SIG-M5 (cell line): ENCODE data around the gene GAPDHS.

Experiments
- DNase-seq: peaks from one replicate; lab custom pipeline; 2025; lab: John Stamatoyannopoulos, UW

GAPDHS gene

GRCh38 chr19:35511337-35511736, 21.9 kb upstream of the GAPDHS start:
- no peak for DNase-seq

- DNase-seq: no peak
These were observed 20.2 kb upstream of the GAPDHS start for GRCh38 chr19:35512831-35513627.

GRCh38 chr19:35513628-35514281, 19.5 kb upstream of the GAPDHS start, which contains the start of gene DMKN:
Gene DMKN, minus strand, starts transcription at chr19:35513649. Its CDS starts 174 bp downstream, at chr19:35513475.
- DNase-seq: no peak

GRCh38 chr19:35514282-35514809, 18.9 kb upstream of the GAPDHS start:
- no peak for DNase-seq

- DNase-seq: no peak
These were observed 16.9 kb upstream of the GAPDHS start for GRCh38 chr19:35516310-35516709.

GRCh38 chr19:35517342-35517741, 15.9 kb upstream of the GAPDHS start:
- no peak for DNase-seq

- DNase-seq: no peak
These were observed 14.9 kb upstream of the GAPDHS start for GRCh38 chr19:35518313-35518712.

GRCh38 chr19:35519291-35519690, 14.0 kb upstream of the GAPDHS start:
- no peak for DNase-seq

- DNase-seq: no peak
These were observed 12.0 kb upstream of the GAPDHS start for GRCh38 chr19:35521124-35521743.

- DNase-seq: no peak
These were observed 10.4 kb upstream of the GAPDHS start for GRCh38 chr19:35522745-35523327.

GRCh38 chr19:35524181-35524837, 8.9 kb upstream of the GAPDHS start:
- no peak for DNase-seq

- DNase-seq: no peak
These were observed 7.4 kb upstream of the GAPDHS start for GRCh38 chr19:35525873-35526272.

- no peak for DNase-seq
These were observed 4.8 kb upstream of the GAPDHS start, which contains the start of gene SBSN for GRCh38 chr19:35528218-35529038. Gene SBSN, minus strand, starts transcription at chr19:35528311. Its CDS starts 30 bp downstream, at chr19:35528281.

GRCh38 chr19:35529241-35530218, 3.7 kb upstream of the GAPDHS start:
- DNase-seq: no peak

- no peak for DNase-seq
These were observed 2.0 kb upstream of the GAPDHS start for GRCh38 chr19:35531291-35531690.

- no peak for DNase-seq
These were observed 651 bp downstream of the GAPDHS start for GRCh38 chr19:35533822-35534392.

GRCh38 chr19:35534803-35535480, 1.7 kb downstream of the GAPDHS start:
- no peak for DNase-seq

- no peak for DNase-seq
These were observed 6.1 kb downstream of the GAPDHS start for GRCh38 chr19:35539314-35539713.

GRCh38 chr19:35539850-35540249, 6.6 kb downstream of the GAPDHS start:
- no peak for DNase-seq
